ENCODE data around the gene NFATC2IP. TPM values are rescaled to one million over a fixed set of nuclear protein-coding genes. Genes with fewer than 3 reads are reported as not detected.

The NFATC2IP gene
- total and polyA plus RNA-seq, 2 of the 8 experiments (the other 6 are each of a cell fraction or from before 2014, with no cell fraction given): 54.4 to 71.5 TPM

GRCh38 chr16:28931801-28932225 is 18.9 kb upstream of the NFATC2IP start, which contains the start of gene CD19:
Gene CD19 (plus strand): TSS chr16:28931971. CDS start chr16:28932001, 30 bp downstream.
- TF ChIP-seq POLR2AphosphoS5 (IDR thresholded peaks at IDR 0.05; ENCODE audit: low read depth, low read length) (no peak), TAF1 (IDR thresholded peaks at IDR 0.05; ENCODE audit: low read depth, low read length) (no peak), KDM1A (IDR thresholded peaks at IDR 0.05; ENCODE audit: borderline replicate concordance, low read length) (no peak), CHD1 (IDR thresholded peaks at IDR 0.05; ENCODE audit: low read depth, low read length) (no peak)
- no peak within 1 kb of the TSS for H3K4ac ChIP-seq (replicated peaks; ENCODE audit: insufficient read length, low read depth, low read length)
- POLR2A ChIA-PET (ENCODE audit: partially characterized antibody): interaction anchor here (0.7 to 2.2 kb wide), 4 partner anchors 8 to 56 kb away, joined by 3 to 12 read pairs (median 4); partner anchors contain the start of gene RABEP2
- FAIRE-seq: no peak
- H2AK5ac ChIP-seq (ENCODE audit: low read depth, low read length): no peak within 1 kb of the TSS
- no peaks in the 10 kb centered on the region for H3K27me3 ChIP-seq (replicated peaks in 1 of 4; ENCODE audit: control insufficient read depth in 3 of 4, extremely low read depth in 1 of 4, insufficient read depth in 3 of 4, low read length in 3 of 4)
- no peak within 1 kb of the TSS for H4K5ac ChIP-seq (ENCODE audit: insufficient read length, low read depth, low read length)
- H2BK12ac ChIP-seq (ENCODE audit: low read depth, low read length): no peak within 1 kb of the TSS
- H3K9ac ChIP-seq (replicated peaks in 1 of 4; ENCODE audit: extremely low read depth in 1 of 4, low read depth in 3 of 4, low read length in 3 of 4): no peak within 1 kb of the TSS
- peaks cover 2% of the 10 kb centered on the region; the same call in 1 of the 2 replicates for H3K23me2 ChIP-seq (ENCODE audit: low read depth, low read length)
- H2BK120ac ChIP-seq (replicated peaks; ENCODE audit: low read depth, low read length): no peak within 1 kb of the TSS
- no peak within 1 kb of the TSS for H3K27ac ChIP-seq (ENCODE audit: low read depth, low read length)
- no peak for DNase-seq (ENCODE audit: low read depth in 1 of 2, low spot score in 2 of 2)
- no peak within 1 kb of the TSS for H2AFZ ChIP-seq (ENCODE audit: low read length)
- H4K91ac ChIP-seq (replicated peaks; ENCODE audit: insufficient read length, low read length): no peak within 1 kb of the TSS
- no peaks in the 10 kb centered on the region for H4K20me1 ChIP-seq (replicated peaks in 1 of 2; ENCODE audit: control insufficient read depth in 1 of 2, insufficient read depth in 2 of 2, low read length in 2 of 2)
- H3K56ac ChIP-seq (replicated peaks; ENCODE audit: insufficient read length, low read depth, low read length): no peak within 1 kb of the TSS
- no peaks in the 10 kb centered on the region for H3K79me1 ChIP-seq (ENCODE audit: low read depth, low read length)
- H3K18ac ChIP-seq (ENCODE audit: extremely low read depth, low read length): no peak within 1 kb of the TSS
- H3K4me2 ChIP-seq (ENCODE audit: insufficient read depth in 1 of 2, low read depth in 2 of 2, low read length in 2 of 2): no peak within 1 kb of the TSS
- H3K23ac ChIP-seq (ENCODE audit: insufficient read length): no peak within 1 kb of the TSS
- no peaks in the 10 kb centered on the region for H3K79me2 ChIP-seq (ENCODE audit: control insufficient read depth in 1 of 2, insufficient read depth in 2 of 2, low read length in 2 of 2)
- H3K36me3 ChIP-seq (ENCODE audit: control insufficient read depth in 2 of 4, insufficient read depth in 4 of 4, low read length in 3 of 4): no peaks in the 10 kb centered on the region
- H2BK15ac ChIP-seq (ENCODE audit: low read length): no peak within 1 kb of the TSS
- CTCF ChIA-PET (ENCODE audit: partially characterized antibody): interaction anchor here (1.2 to 3.6 kb wide), 2 partner anchors 12 to 35 kb away, joined by 3 to 32 read pairs; no protein-coding TSS in a partner anchor
- H3K14ac ChIP-seq (ENCODE audit: insufficient read length): no peak within 1 kb of the TSS
- H3K4me3 ChIP-seq (ENCODE audit: extremely low read depth in 1 of 4, insufficient read depth in 2 of 4, low read depth in 3 of 4, low read length in 4 of 4): no peak within 1 kb of the TSS
- H4K8ac ChIP-seq (ENCODE audit: extremely low read depth, insufficient read depth, low read length): no peak within 1 kb of the TSS
- H3K9me3 ChIP-seq (ENCODE audit: insufficient read depth in 2 of 2, low read depth in 1 of 2, low read length in 1 of 2): no peaks in the 10 kb centered on the region
- WGBS, 2 experiments (ENCODE audit: extremely low coverage in 1 of 2, insufficient coverage in 1 of 2, insufficient read length in 1 of 2, insufficient replicate concordance in 2 of 2, low coverage in 1 of 2, low lambda C conversion rate in 2 of 2, missing lambda C conversion rate in 1 of 2): 89% methylated on average over 10 of the region's 10 CpGs; no CpG with 5 or more reads in 1 of the 2 experiments
- H2BK5ac ChIP-seq (ENCODE audit: low read depth, low read length): no peak within 1 kb of the TSS
- no peaks in the 10 kb centered on the region; a peak in 1 of 7 replicates for H3K4me1 ChIP-seq (replicated peaks in 1 of 4; ENCODE audit: control insufficient read depth in 3 of 4, insufficient read depth in 4 of 4, low read length in 3 of 4)
- no peak within 1 kb of the TSS for H2BK20ac ChIP-seq (ENCODE audit: low read length)

Measured in H1 (cell line).